Thyroid gland (tissue), 4 donors: Measurements from ENCODE around the gene CSTF3.

Experiments
- CTCF ChIP-seq, 6 experiments: fragments of 200-600 bp in 3 of 6; fragments of 450-650 bp in 3 of 6; sonication (generic) in 3 of 6; IDR thresholded peaks; one replicate each; pipeline ENCODE4 v1.5.1; 2016 to 2019; ENCODE audit warnings: antibody characterized with exemption in 6 of 6, mild to moderate bottlenecking in 2 of 6, inconsistent platforms in 1 of 6, moderate library complexity in 1 of 6
- POLR2A ChIP-seq, 2 donors: fragments of 450-650 bp; IDR thresholded peaks; one replicate each; pipeline ENCODE4 v1.6.1; 2017; ENCODE audit warnings: antibody characterized with exemption in 2 of 2, mild to moderate bottlenecking in 2 of 2, moderate library complexity in 1 of 2

- TF ChIP-seq CTCF (IDR thresholded peaks at IDR 0.05) (no peak), POLR2A (IDR thresholded peaks at IDR 0.05) (no peak)
These were observed 35.7 kb downstream of the CSTF3 start for GRCh38 chr11:33125611-33126010.
